ENCODE measurements around the gene TMOD3. TPM values are rescaled to one million over a fixed set of nuclear protein-coding genes. Genes with fewer than 3 reads are reported as not detected.

The TMOD3 gene
- total and polyA plus RNA-seq, 2 of the 8 experiments (the other 6 are each of a cell fraction or from before 2014, with no cell fraction given): 3.9 to 29.0 TPM

DNA sequence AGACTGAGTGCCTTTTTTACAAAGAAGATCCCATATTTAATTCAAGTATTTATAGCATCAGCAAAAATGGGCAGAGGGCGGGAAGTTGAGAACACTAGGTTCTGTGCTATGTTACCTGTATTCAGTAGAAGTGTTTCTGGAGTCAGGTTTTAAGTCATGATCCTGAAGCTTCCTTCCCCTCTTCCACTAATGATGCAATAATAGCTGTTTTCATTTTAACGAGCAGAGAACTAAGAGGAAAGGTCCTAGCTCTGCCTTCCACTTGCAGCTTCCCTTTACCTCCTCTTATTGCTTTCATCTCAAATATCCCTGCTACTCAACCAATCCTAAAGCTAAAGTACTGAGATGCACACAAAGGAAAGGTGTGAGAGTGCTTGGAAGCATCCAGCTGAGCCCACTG lies 16.9 kb upstream of the TMOD3 start:
- Histone ChIP-seq H4K20me1 (replicated peaks in 1 of 2; ENCODE audit: control insufficient read depth in 1 of 2, insufficient read depth in 2 of 2, low read length in 2 of 2) (no peaks in the 10 kb centered on the region), H2BK20ac (ENCODE audit: low read length) (no peak overlapping the region), H3K27ac (ENCODE audit: low read depth, low read length) (no peak overlapping the region), H3K79me2 (ENCODE audit: control insufficient read depth in 1 of 2, insufficient read depth in 2 of 2, low read length in 2 of 2) (no peaks in the 10 kb centered on the region), H3K4me3 (ENCODE audit: extremely low read depth in 1 of 4, insufficient read depth in 2 of 4, low read depth in 3 of 4, low read length in 4 of 4) (no peak overlapping the region), H3K14ac (ENCODE audit: insufficient read length) (no peak overlapping the region), H3K18ac (ENCODE audit: extremely low read depth, low read length) (no peak overlapping the region), H3K79me1 (ENCODE audit: low read depth, low read length) (no peaks in the 10 kb centered on the region), H2BK12ac (ENCODE audit: low read depth, low read length) (no peak overlapping the region), H3K9me3 (ENCODE audit: insufficient read depth in 2 of 2, low read depth in 1 of 2, low read length in 1 of 2) (no peaks in the 10 kb centered on the region), H3K9ac (replicated peaks in 1 of 4; ENCODE audit: extremely low read depth in 1 of 4, low read depth in 3 of 4, low read length in 3 of 4) (no peak overlapping the region), H2BK120ac (replicated peaks; ENCODE audit: low read depth, low read length) (no peak overlapping the region), H2BK5ac (ENCODE audit: low read depth, low read length) (no peak overlapping the region), H3K23ac (ENCODE audit: insufficient read length) (no peak overlapping the region), H3K56ac (replicated peaks; ENCODE audit: insufficient read length, low read depth, low read length) (no peak overlapping the region), H3K4me1 (replicated peaks in 1 of 4; ENCODE audit: control insufficient read depth in 3 of 4, insufficient read depth in 4 of 4, low read length in 3 of 4) (no peaks in the 10 kb centered on the region; a peak in 1 of 7 replicates), H3K27me3 (replicated peaks in 1 of 4; ENCODE audit: control insufficient read depth in 3 of 4, extremely low read depth in 1 of 4, insufficient read depth in 3 of 4, low read length in 3 of 4) (no peaks in the 10 kb centered on the region), H4K91ac (replicated peaks; ENCODE audit: insufficient read length, low read length) (no peak overlapping the region), H4K8ac (ENCODE audit: extremely low read depth, insufficient read depth, low read length) (no peak overlapping the region), H2AK5ac (ENCODE audit: low read depth, low read length) (no peak overlapping the region), H4K5ac (ENCODE audit: insufficient read length, low read depth, low read length) (no peak overlapping the region), H2AFZ (ENCODE audit: low read length) (no peak overlapping the region), H2BK15ac (ENCODE audit: low read length) (no peak overlapping the region), H3K36me3 (ENCODE audit: control insufficient read depth in 2 of 4, insufficient read depth in 4 of 4, low read length in 3 of 4) (no peaks in the 10 kb centered on the region), H3K4ac (replicated peaks; ENCODE audit: insufficient read length, low read depth, low read length) (no peak overlapping the region), H3K23me2 (ENCODE audit: low read depth, low read length) (no peaks in the 10 kb centered on the region), H3K4me2 (ENCODE audit: insufficient read depth in 1 of 2, low read depth in 2 of 2, low read length in 2 of 2) (no peak overlapping the region)
- POLR2A ChIA-PET (ENCODE audit: partially characterized antibody): no interaction called here
- no peak for FAIRE-seq
- 85% methylated on average over 2 of the region's 2 CpGs; no CpG with 5 or more reads in 1 of the 2 experiments for WGBS, 2 experiments (ENCODE audit: extremely low coverage in 1 of 2, insufficient coverage in 1 of 2, insufficient read length in 1 of 2, insufficient replicate concordance in 2 of 2, low coverage in 1 of 2, low lambda C conversion rate in 2 of 2, missing lambda C conversion rate in 1 of 2)
- CTCF ChIA-PET (ENCODE audit: partially characterized antibody): interaction anchor here (0.9 to 1.5 kb wide), 3 partner anchors 8 to 97 kb away, joined by 3 to 5 read pairs (median 3); no protein-coding TSS in a partner anchor
- no peak for DNase-seq (ENCODE audit: low read depth in 1 of 2, low spot score in 2 of 2)
- no peak for TF ChIP-seq CBX8 (IDR thresholded peaks at IDR 0.05; ENCODE audit: borderline replicate concordance, low read depth, low read length)
- TF ChIP-seq CTBP2 (IDR thresholded peaks at IDR 0.05; ENCODE audit: borderline replicate concordance, insufficient read depth, insufficient read length, low read length): no peak
- TF ChIP-seq SIN3A (conservative IDR thresholded peaks at IDR 0.05 in 1 of 2, IDR thresholded peaks at IDR 0.05 in 1 of 2; ENCODE audit: low read depth in 1 of 2, low read length in 2 of 2): no peak
- no peak for TF ChIP-seq POLR2AphosphoS5 (IDR thresholded peaks at IDR 0.05; ENCODE audit: low read depth, low read length)
- TF ChIP-seq KDM4A (IDR thresholded peaks at IDR 0.05; ENCODE audit: low read depth, low read length, severe bottlenecking): no peak
- no peak for TF ChIP-seq YY1 (IDR thresholded peaks at IDR 0.05; ENCODE audit: low read depth, low read length)
- TF ChIP-seq, protein P1, sequence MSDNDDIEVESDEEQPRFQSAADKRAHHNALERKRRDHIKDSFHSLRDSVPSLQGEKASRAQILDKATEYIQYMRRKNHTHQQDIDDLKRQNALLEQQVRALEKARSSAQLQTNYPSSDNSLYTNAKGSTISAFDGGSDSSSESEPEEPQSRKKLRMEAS (IDR thresholded peaks at IDR 0.05): no peak
- no peak for TF ChIP-seq SUZ12 (IDR thresholded peaks at IDR 0.05; ENCODE audit: low read length)
- no peak for TF ChIP-seq RXRA (IDR thresholded peaks at IDR 0.05; ENCODE audit: insufficient read depth, low read depth, low read length)
- no peak for TF ChIP-seq NANOG (IDR thresholded peaks at IDR 0.05; ENCODE audit: insufficient read depth, low read depth, low read length, poor library complexity, severe bottlenecking)
- no peak for TF ChIP-seq KDM5A (IDR thresholded peaks at IDR 0.05; ENCODE audit: low read length)
- TF ChIP-seq RAD21 (IDR thresholded peaks at IDR 0.05 in 1 of 2, conservative IDR thresholded peaks at IDR 0.05 in 1 of 2; ENCODE audit: low read depth in 2 of 2, low read length in 2 of 2): no peak
